A673 (cell line): ENCODE results near the gene CLCNKA.

Experiments used
- CTCF ChIP-seq: fragments of 300-800, 200-600 bp; sonication (generic); conservative IDR thresholded peaks from 2 replicates; pipeline ENCODE4 v1.5.1; 2017; ENCODE audit warnings: low read depth, mild to moderate bottlenecking, antibody characterized with exemption, low read length, moderate library complexity, mixed read lengths
- EZH2 ChIP-seq: fragments of 200-600 bp; sonication (generic); IDR thresholded peaks from 2 replicates; pipeline ENCODE4 v1.6.1; 2017; ENCODE audit warnings: borderline replicate concordance, low read depth, mild to moderate bottlenecking, mixed read lengths, antibody characterized with exemption, low read length; ENCODE audit not compliant: poor library complexity, severe bottlenecking

GRCh38 chr1:16043950-16044349, 22.1 kb downstream of the CLCNKA start:
- TF ChIP-seq CTCF (no peak), EZH2 (no peak)
